Gastrocnemius medialis (tissue), 4 donors: ENCODE results near the gene PPP1R1A. TPM values are rescaled to one million over a fixed set of nuclear protein-coding genes. Genes with fewer than 3 reads are reported as not detected.

Source experiments
- ATAC-seq, 2 donors: fragments of 150-250 bp; one replicate each; pipeline ENCODE4 v1.9.1; 2016
- DNase-seq, 2 donors: peaks; one replicate each; pipeline ENCODE4 v3.0.0-alpha.2; 2019
- H3K27ac ChIP-seq, 4 donors: fragments of 200-600 bp; sonication (generic); 1 replicate in 1 of 4; 2 replicates in 3 of 4; pipeline ENCODE4 v1.5.1; 2016 to 2018; ENCODE audit warnings: mild to moderate bottlenecking in 2 of 4, moderate library complexity in 1 of 4
- H3K27me3 ChIP-seq, 3 donors: fragments of 200-600 bp; sonication (generic) in 2 of 3; 1 replicate in 1 of 3; 2 replicates in 2 of 3; pipeline versions ENCODE4 v1.5.1 to v1.6.0; 2016 to 2019; ENCODE audit warnings: mild to moderate bottlenecking in 1 of 3, moderate library complexity in 1 of 3
- H3K36me3 ChIP-seq, 2 donors: fragments of 200-600 bp; sonication (generic) in 1 of 2; one replicate each; pipeline ENCODE4 v1.5.1; 2017 to 2018
- H3K4me1 ChIP-seq, 2 donors: fragments of 200-600 bp; sonication (generic) in 1 of 2; one replicate each; pipeline ENCODE4 v1.5.1; 2016 to 2017; ENCODE audit warnings: mild to moderate bottlenecking in 2 of 2
- H3K4me3 ChIP-seq, 4 donors: fragments of 200-600 bp; sonication (generic) in 3 of 4; 1 replicate in 1 of 4; 2 replicates in 3 of 4; pipeline ENCODE4 v1.5.1; 2016 to 2019; ENCODE audit warnings: mild to moderate bottlenecking in 2 of 4
- H3K9me3 ChIP-seq, 3 donors: fragments of 200-600 bp; sonication (generic) in 2 of 3; 1 replicate in 1 of 3; 2 replicates in 2 of 3; pipeline ENCODE4 v1.5.1; 2016 to 2019
- CTCF ChIP-seq, 5 experiments: fragments of 450-650 bp in 3 of 5; fragments of 200-600 bp in 2 of 5; sonication (generic) in 2 of 5; IDR thresholded peaks in 4 of 5; conservative IDR thresholded peaks in 1 of 5; 1 replicate in 4 of 5; 2 replicates in 1 of 5; pipeline ENCODE4 v1.5.1; 2016 to 2019; ENCODE audit warnings: antibody characterized with exemption in 5 of 5, mild to moderate bottlenecking in 3 of 5, moderate library complexity in 3 of 5
- POLR2A ChIP-seq, 2 donors: fragments of 450-650 bp; IDR thresholded peaks; one replicate each; pipeline ENCODE4 v1.6.1; 2017; ENCODE audit warnings: antibody characterized with exemption in 2 of 2, mild to moderate bottlenecking in 2 of 2, moderate library complexity in 2 of 2
- in situ Hi-C, 4 donors: fragments of 200-750 bp; cut with MboI; loops; one replicate each; pipeline versions ENCODE4 v1.15.0 to v1.8.0; 2017; ENCODE audit warnings: low sequenced_read_pairs in 4 of 4
- intact Hi-C: fragments of 100-400 bp; cut with DNase I; formaldehyde crosslinking; loops from one replicate; pipeline ENCODE4 v1.15.1; 2023; ENCODE audit warnings: low total_unique reads
- total RNA-seq, 4 donors: library from RNA; depleted of rRNA; stranded (reverse); fragments of >200 nt; gene quantifications; one replicate each; pipeline versions ENCODE4 v1.1.0 to v1.2.3, GENCODE V29; 2016

PPP1R1A gene
- total RNA-seq, 4 donors from 2014 or later, result 209 to 312 (median 235) TPM

- in situ Hi-C loops, result no loop called here
- DNase-seq, result no peak
- intact Hi-C loops, result no loop called here
Measured at GRCh38 chr12:54629925-54630324, 41.5 kb upstream of the PPP1R1A start.

GRCh38 chr12:54628186-54628846 is 39.9 kb upstream of the PPP1R1A start:
- Histone ChIP-seq H3K27me3 (peaks cover 0 to 2% (median under 1%) of the 10 kb centered on the region in 3 donors), H3K36me3 (no peaks in the 10 kb centered on the region), H3K4me1 (peaks cover 0 to 10% of the 10 kb centered on the region in 2 donors), H3K4me3 (no peak overlapping the region), H3K27ac (no peak overlapping the region), H3K9me3 (no peaks in the 10 kb centered on the region)
- ATAC-seq, result no peak
- no peak for DNase-seq
- in situ Hi-C loops (no loop called here), intact Hi-C loops (no loop called here)
- TF ChIP-seq POLR2A (IDR thresholded peaks at IDR 0.05) (no peak), CTCF (IDR thresholded peaks at IDR 0.05 in 4 of 5, conservative IDR thresholded peaks at IDR 0.05 in 1 of 5) (no peak)

More at GRCh38 chr12:54629925-54630324, 41.5 kb upstream of the PPP1R1A start:
- TF ChIP-seq CTCF (IDR thresholded peaks at IDR 0.05 in 4 of 5, conservative IDR thresholded peaks at IDR 0.05 in 1 of 5), result no peak
- ATAC-seq, result no peak
- H3K4me3 ChIP-seq, result no peak overlapping the region
- no peak overlapping the region for H3K27ac ChIP-seq
- no peaks in the 10 kb centered on the region for H3K27me3 ChIP-seq
- H3K9me3 ChIP-seq, result no peaks in the 10 kb centered on the region
- no peaks in the 10 kb centered on the region for H3K36me3 ChIP-seq
- peaks cover 0 to 10% of the 10 kb centered on the region in 2 donors for H3K4me1 ChIP-seq

- Histone ChIP-seq H3K4me1 (peaks cover 0 to 10% of the 10 kb centered on the region in 2 donors), H3K27ac (no peak overlapping the region), H3K27me3 (peaks cover 0 to 4% (median 2%) of the 10 kb centered on the region in 3 donors), H3K36me3 (no peaks in the 10 kb centered on the region), H3K4me3 (no peak overlapping the region), H3K9me3 (no peaks in the 10 kb centered on the region)
- ATAC-seq, result no peak
- DNase-seq, result no peak
- in situ Hi-C loops, result no loop called here
- intact Hi-C loops, result no loop called here
- TF ChIP-seq CTCF (IDR thresholded peaks at IDR 0.05 in 4 of 5, conservative IDR thresholded peaks at IDR 0.05 in 1 of 5) (no peak), POLR2A (IDR thresholded peaks at IDR 0.05) (no peak)
Measured at GRCh38 chr12:54627304-54627703, 38.8 kb upstream of the PPP1R1A start.

- DNase-seq (no peak), ATAC-seq (no peak)
- TF ChIP-seq POLR2A (IDR thresholded peaks at IDR 0.05) (no peak), CTCF (IDR thresholded peaks at IDR 0.05 in 4 of 5, conservative IDR thresholded peaks at IDR 0.05 in 1 of 5) (no peak)
- Histone ChIP-seq H3K4me3 (no peak overlapping the region), H3K4me1 (peaks cover 0 to 8% of the 10 kb centered on the region in 2 donors), H3K27me3 (peaks cover 0 to 4% (median 2%) of the 10 kb centered on the region in 3 donors), H3K9me3 (no peaks in the 10 kb centered on the region), H3K27ac (no peak overlapping the region), H3K36me3 (no peaks in the 10 kb centered on the region)
- intact Hi-C loops (no loop called here), in situ Hi-C loops (no loop called here)
Measured at GRCh38 chr12:54625598-54625997, 37.1 kb upstream of the PPP1R1A start.
